Stimulated activated CD4-positive, alpha-beta T cell treated with anti-CD3 and anti-CD28 coated beads, Interleukin-4, amount 100 ng/mL, for 48 hours (primary cell): Measurements from ENCODE around the gene POU2F1.

Source experiments
- DNase-seq, 2 donors: peaks; one replicate each; pipeline ENCODE4 v3.0.0-alpha.2; 2020; ENCODE audit warnings: low read depth in 2 of 2

Gene POU2F1

GRCh38 chr1:167220537-167221125 is at the start of gene POU2F1:
Gene POU2F1, plus strand, starts transcription at chr1:167220886. Its CDS starts 12 bp downstream, at chr1:167220898.
- DNase-seq: peak; percentile 97 to 98

GRCh38 chr1:167171286-167171929 is 49.3 kb upstream of the POU2F1 start:
- DNase-seq: no peak

GRCh38 chr1:167173516-167174184 is 47.0 kb upstream of the POU2F1 start:
- DNase-seq: no peak

GRCh38 chr1:167175901-167176300 is 44.8 kb upstream of the POU2F1 start:
- no peak for DNase-seq

- DNase-seq: no peak
Observed at GRCh38 chr1:167178831-167179230, 41.9 kb upstream of the POU2F1 start.

GRCh38 chr1:167182571-167183320 is 37.9 kb upstream of the POU2F1 start:
- no peak for DNase-seq

GRCh38 chr1:167184081-167184480 is 36.6 kb upstream of the POU2F1 start:
- no peak for DNase-seq

- DNase-seq: no peak
Observed at GRCh38 chr1:167185062-167185461, 35.6 kb upstream of the POU2F1 start.

- no peak for DNase-seq
Observed at GRCh38 chr1:167185974-167186657, 34.6 kb upstream of the POU2F1 start.

GRCh38 chr1:167186771-167187170 is 33.9 kb upstream of the POU2F1 start:
- DNase-seq: no peak

GRCh38 chr1:167190747-167191237 is 29.9 kb upstream of the POU2F1 start:
- no peak for DNase-seq

- DNase-seq: no peak
Observed at GRCh38 chr1:167191958-167192357, 28.7 kb upstream of the POU2F1 start.

- no peak for DNase-seq
Observed at GRCh38 chr1:167194182-167194581, 26.5 kb upstream of the POU2F1 start.

GRCh38 chr1:167196166-167196565 is 24.5 kb upstream of the POU2F1 start:
- no peak for DNase-seq

- DNase-seq: no peak
Observed at GRCh38 chr1:167197236-167197635, 23.4 kb upstream of the POU2F1 start.

GRCh38 chr1:167197692-167198091 is 23.0 kb upstream of the POU2F1 start:
- DNase-seq: no peak

- no peak for DNase-seq
Observed at GRCh38 chr1:167198518-167199133, 22.1 kb upstream of the POU2F1 start.

GRCh38 chr1:167199656-167200055 is 21.0 kb upstream of the POU2F1 start:
- no peak for DNase-seq

GRCh38 chr1:167200272-167200671 is 20.4 kb upstream of the POU2F1 start:
- DNase-seq: no peak

GRCh38 chr1:167200749-167201148 is 19.9 kb upstream of the POU2F1 start:
- no peak for DNase-seq

GRCh38 chr1:167202049-167202448 is 18.6 kb upstream of the POU2F1 start:
- no peak for DNase-seq
